HG03469 (cell line): ENCODE results near the gene RTN1.
A peak's percentile ranks its signal among the peaks of the same experiment; 100 is the strongest.

Experiments used
- ATAC-seq: cut with Tn5 transposase; IDR thresholded peaks from one replicate; pipeline ENCODE4 v1.9.1; 2021; ENCODE audit warnings: mild to moderate bottlenecking, moderate library complexity, moderate number of reproducible peaks; ENCODE audit not compliant: unreplicated experiment

The RTN1 gene

DNA sequence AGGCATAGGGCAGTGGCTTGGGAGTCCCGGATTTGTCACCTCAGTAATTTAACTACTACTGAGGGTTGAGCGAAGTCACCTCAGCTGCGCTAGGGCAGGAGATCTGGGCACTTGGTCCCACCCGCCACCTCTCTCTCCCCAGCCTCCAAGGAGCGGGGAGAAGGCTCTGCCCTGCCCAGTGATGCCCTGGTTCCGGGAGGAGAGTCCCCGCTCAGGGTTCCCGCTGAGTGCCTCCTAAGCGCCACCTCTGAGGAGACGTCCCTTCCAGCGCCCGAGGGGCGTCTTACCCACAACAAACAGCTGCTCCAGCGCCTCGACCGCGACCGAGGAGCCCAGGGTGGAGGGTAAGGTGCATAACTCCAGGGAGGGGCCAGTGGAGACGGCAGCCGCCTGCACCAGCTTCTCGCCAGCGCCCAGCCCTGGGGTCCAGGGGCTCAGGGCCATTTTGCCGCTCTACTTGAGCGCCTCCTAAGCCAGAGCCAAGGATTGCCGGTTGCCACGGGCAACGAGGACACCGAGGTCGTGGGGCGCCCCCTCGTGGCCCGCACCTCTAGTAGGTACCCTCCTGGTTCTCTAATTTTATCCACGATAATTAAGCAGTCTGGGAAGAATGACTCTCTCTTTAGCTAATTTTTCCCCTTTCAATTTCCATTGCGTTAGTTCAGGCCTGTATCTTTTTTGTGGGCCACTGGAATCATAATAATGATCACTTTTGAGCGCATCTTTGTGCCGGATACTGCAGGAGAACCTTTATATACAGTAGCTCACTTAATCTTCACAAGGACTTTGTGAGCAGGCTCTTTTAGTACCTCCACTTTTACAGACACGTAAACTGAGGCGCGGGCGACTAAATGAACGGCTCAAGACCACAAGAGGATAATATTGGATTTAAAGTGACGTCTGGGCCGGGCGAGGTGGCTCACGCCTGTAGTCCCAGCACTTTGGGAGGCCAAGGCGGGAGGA lies 294.0 kb downstream of the RTN1 start, which contains the start of gene CCDC175:
Gene CCDC175, minus strand, starts transcription at position 481 of the 963 bp plus-strand sequence. Its CDS starts 37 bp downstream, at position 444.
- ATAC-seq = peak; percentile 96

DNA sequence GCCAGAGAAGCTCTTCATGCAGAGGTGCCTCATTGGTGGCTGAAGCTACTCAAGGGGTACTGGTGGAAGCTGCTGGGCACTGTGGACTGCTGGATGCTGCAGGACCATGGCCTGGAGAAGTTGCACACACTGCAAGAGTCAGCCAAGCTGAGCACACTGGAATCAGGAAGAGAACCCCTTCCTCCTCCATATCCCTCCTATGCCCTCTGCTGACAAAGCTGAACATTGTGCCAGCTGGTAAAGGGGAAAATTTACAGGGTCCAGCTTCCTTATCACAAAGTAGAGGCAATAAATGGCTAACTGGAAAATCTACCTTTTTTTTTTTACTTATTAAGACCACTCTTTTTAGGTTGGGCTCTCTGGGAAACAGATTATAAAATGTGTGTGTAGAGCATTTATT lies 300.5 kb downstream of the RTN1 start:
- no peak for ATAC-seq

DNA sequence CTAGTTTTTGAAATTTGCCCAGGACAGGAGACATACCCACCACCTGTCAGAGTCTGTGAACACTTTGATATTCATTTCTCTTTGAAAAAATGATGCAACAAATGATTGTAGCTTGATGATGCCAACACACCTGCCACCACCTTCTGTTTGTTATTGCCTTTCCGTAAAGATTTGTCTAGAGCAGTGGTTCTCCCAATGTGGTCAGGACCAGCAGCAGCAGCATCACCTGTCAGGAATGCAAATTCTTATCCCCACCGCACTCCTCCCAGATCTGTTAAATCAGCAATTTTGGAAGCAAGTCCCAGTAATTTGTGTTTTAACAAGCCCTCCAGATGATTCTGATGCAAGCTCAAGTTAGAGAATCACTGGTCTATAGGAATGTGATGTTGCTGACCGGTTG lies 303.9 kb downstream of the RTN1 start:
- ATAC-seq = no peak

DNA sequence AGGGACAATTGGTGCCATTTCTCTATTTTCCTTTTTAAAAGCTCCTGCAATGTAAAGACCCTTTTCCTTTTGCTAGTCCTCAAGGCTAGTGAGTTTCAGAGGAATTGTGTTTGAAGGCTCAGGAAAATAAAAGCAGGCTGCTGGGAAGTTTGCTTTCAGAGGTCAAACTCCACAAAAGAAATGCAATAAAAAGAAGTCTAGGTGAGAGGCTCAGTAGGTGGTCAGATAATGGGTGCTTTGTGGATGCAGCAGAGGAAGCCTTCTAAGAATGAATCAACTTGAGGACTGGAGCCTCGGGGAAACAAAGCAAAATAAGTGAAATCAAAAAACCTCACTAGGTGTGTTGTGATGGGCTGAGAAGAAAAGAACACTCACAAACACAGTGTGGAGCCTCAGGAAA lies 304.3 kb downstream of the RTN1 start:
- ATAC-seq = no peak

DNA sequence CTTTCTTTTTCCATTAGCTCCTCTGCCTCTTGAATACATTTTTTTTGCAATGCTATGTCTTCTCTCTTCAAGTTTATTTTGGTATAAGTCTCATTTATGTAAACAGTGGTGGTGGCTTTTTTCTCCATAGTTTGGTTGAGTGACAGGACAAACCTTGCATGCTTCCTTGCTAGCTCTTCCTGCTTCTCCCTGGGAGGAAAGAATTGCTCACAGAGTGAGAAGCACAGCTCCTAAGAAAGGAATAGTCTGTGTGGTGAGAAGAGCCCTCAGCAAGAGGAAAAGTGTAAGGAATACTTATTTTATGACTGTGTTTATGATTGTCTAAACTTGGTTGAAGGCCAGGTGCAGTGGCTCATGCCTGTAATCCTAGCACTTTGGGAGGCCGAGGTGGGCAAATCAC lies 305.5 kb downstream of the RTN1 start:
- ATAC-seq = no peak

DNA sequence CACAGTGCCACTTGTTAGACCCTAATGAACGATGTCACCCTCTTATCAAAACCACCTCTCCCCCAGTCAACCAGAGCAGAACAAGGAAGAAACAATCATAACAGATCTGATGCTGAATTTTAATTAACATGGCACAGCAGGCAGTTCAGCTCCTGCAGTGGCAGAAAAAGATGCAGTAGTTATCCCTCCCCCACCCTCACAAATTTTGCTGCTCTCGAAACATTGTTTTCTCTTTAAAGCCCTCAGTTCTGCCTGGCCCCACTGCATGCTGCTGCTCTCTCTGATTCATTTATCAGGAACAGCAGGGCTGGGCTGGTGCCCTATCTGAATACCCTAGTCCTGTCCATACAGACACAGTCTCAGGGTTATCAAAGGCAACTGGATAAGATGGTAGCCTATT lies 306.2 kb downstream of the RTN1 start:
- ATAC-seq = no peak

DNA sequence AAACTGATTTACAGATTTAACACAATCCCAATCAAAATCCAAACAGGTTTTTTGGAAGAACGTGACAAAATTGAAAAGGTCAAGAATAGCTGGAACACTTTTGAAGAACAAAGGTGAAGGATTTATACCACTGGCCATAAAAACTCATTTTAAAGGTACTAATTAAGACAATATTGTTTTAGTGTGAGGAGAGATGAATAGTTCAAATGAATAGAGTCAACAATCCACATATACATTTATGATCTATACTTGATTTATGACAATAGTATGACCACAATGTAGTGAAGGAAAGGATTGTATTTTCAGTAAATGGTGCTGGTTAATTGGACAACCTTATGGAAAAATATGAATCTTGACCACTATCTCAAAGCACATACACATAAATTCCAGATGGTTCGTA lies 323.3 kb downstream of the RTN1 start:
- ATAC-seq = no peak
